Fibroblast of lung (primary cell): Measurements from ENCODE around the gene SIVA1. TPM values are rescaled to one million over a fixed set of nuclear protein-coding genes. Genes with fewer than 3 reads are reported as not detected.

Experiments used
- DNase-seq, 2 donors: peaks; one replicate each; pipeline versions ENCODE4 v3.0.0 to v3.0.0-alpha.2; 2010; ENCODE audit warnings: low read depth in 2 of 2
- H2AFZ ChIP-seq: 2 replicates; pipeline ENCODE4 v1.5.1; 2012; ENCODE audit warnings: low read length, control low read depth, inconsistent platforms
- H3K27ac ChIP-seq: 2 replicates; pipeline ENCODE4 v1.5.1; 2011; ENCODE audit warnings: low read length, control low read depth; ENCODE audit not compliant: insufficient read depth
- H3K27me3 ChIP-seq: 2 replicates; pipeline ENCODE4 v1.5.1; 2011; ENCODE audit warnings: mild to moderate bottlenecking, low read length; ENCODE audit not compliant: control insufficient read depth, insufficient read depth
- H3K36me3 ChIP-seq: 2 replicates; pipeline ENCODE4 v1.5.1; 2011; ENCODE audit warnings: low read length; ENCODE audit not compliant: control insufficient read depth, insufficient read depth
- H3K4me1 ChIP-seq: 2 replicates; pipeline ENCODE4 v1.5.1; 2011; ENCODE audit warnings: low read length; ENCODE audit not compliant: control insufficient read depth, insufficient read depth; ENCODE audit errors: extremely low read depth
- H3K4me2 ChIP-seq: 2 replicates; pipeline ENCODE4 v1.5.1; 2011; ENCODE audit warnings: low read length, control low read depth; ENCODE audit not compliant: insufficient read depth; ENCODE audit errors: extremely low read depth
- H3K4me3 ChIP-seq, 4 experiments: fragments of 200-600 bp in 1 of 4; sonication (generic) in 1 of 4; replicated peaks in 1 of 4; 2 replicates each; pipeline ENCODE4 v1.5.1; 2011 to 2016; ENCODE audit warnings: low read length in 4 of 4, low read depth in 3 of 4, mild to moderate bottlenecking in 3 of 4, control low read depth in 2 of 4, inconsistent platforms in 1 of 4, mixed read lengths in 1 of 4; ENCODE audit not compliant: insufficient read depth in 1 of 4; ENCODE audit errors: control extremely low read depth in 1 of 4
- H3K79me2 ChIP-seq: 2 replicates; pipeline ENCODE4 v1.5.1; 2012; ENCODE audit warnings: mild to moderate bottlenecking, low read length, inconsistent platforms; ENCODE audit not compliant: control insufficient read depth, insufficient read depth
- H3K9ac ChIP-seq: 2 replicates; pipeline ENCODE4 v1.5.1; 2011; ENCODE audit warnings: mild to moderate bottlenecking, low read length, control low read depth; ENCODE audit not compliant: insufficient read depth
- H3K9me3 ChIP-seq: 2 replicates; pipeline ENCODE4 v1.5.1; 2012; ENCODE audit warnings: low read depth, low read length; ENCODE audit not compliant: control insufficient read depth, insufficient read depth
- H4K20me1 ChIP-seq: 2 replicates; pipeline ENCODE4 v1.5.1; 2011; ENCODE audit warnings: low read length; ENCODE audit not compliant: control insufficient read depth, insufficient read depth; ENCODE audit errors: extremely low read depth
- CTCF ChIP-seq, 2 donors: IDR thresholded peaks in 1 of 2; conservative IDR thresholded peaks in 1 of 2; 1 replicate in 1 of 2; 2 replicates in 1 of 2; pipeline ENCODE4 v1.5.1; 2011 to 2012; ENCODE audit warnings: low read length in 2 of 2, control low read depth in 1 of 2, inconsistent platforms in 1 of 2, low read depth in 1 of 2, mild to moderate bottlenecking in 1 of 2
- EZH2 ChIP-seq: IDR thresholded peaks from 2 replicates; pipeline ENCODE4 v1.5.1; 2012; ENCODE audit warnings: low read length, control low read depth, mild to moderate bottlenecking; ENCODE audit errors: missing control alignments
- polyA plus RNA-seq, 2 donors: library from polyadenylated mRNA; depleted of rRNA in 1 of 2; stranded (reverse) in 1 of 2; unstranded in 1 of 2; fragments of >200 nt; gene quantifications; 2 replicates each; pipeline ENCODE4 v1.2.1, GENCODE V29; 2011 to 2012; ENCODE audit warnings: missing spikeins in 1 of 2
- total RNA-seq: library from RNA; depleted of rRNA; stranded (reverse); fragments of >200 nt; gene quantifications from 2 replicates; pipeline ENCODE4 v1.2.1, GENCODE V29; 2014

SIVA1 gene
- total and polyA plus RNA-seq, 2 donors (not counting 1 experiment from before 2014, with no cell fraction given), result 26.1 to 65.1 TPM

GRCh38 chr14:104803912-104804410 lies 51.0 kb downstream of the SIVA1 start:
- Histone ChIP-seq H3K27ac (no peak overlapping the region), H2AFZ (no peak overlapping the region), H3K4me3 (no peak overlapping the region), H3K4me1 (peaks cover 14% of the 10 kb centered on the region), H3K4me2 (no peak overlapping the region), H3K27me3 (no peaks in the 10 kb centered on the region), H3K9ac (no peak overlapping the region), H3K79me2 (no peaks in the 10 kb centered on the region), H3K9me3 (no peaks in the 10 kb centered on the region), H3K36me3 (no peaks in the 10 kb centered on the region), H4K20me1 (no peaks in the 10 kb centered on the region)
- TF ChIP-seq CTCF (conservative IDR thresholded peaks at IDR 0.05 in 1 of 2, IDR thresholded peaks at IDR 0.05 in 1 of 2; ENCODE audit: low read depth in 1 of 2, low read length in 2 of 2) (no peak), EZH2 (no peak)
- no peak for DNase-seq

- Histone ChIP-seq H2AFZ (no peak overlapping the region), H3K79me2 (no peaks in the 10 kb centered on the region), H3K4me2 (no peak overlapping the region), H3K4me3 (no peak overlapping the region), H3K27ac (no peak overlapping the region), H3K9me3 (no peaks in the 10 kb centered on the region), H4K20me1 (no peaks in the 10 kb centered on the region), H3K9ac (no peak overlapping the region), H3K4me1 (peaks cover 14% of the 10 kb centered on the region), H3K27me3 (no peaks in the 10 kb centered on the region), H3K36me3 (no peaks in the 10 kb centered on the region)
- TF ChIP-seq CTCF (conservative IDR thresholded peaks at IDR 0.05 in 1 of 2, IDR thresholded peaks at IDR 0.05 in 1 of 2; ENCODE audit: low read depth in 1 of 2, low read length in 2 of 2) (no peak), EZH2 (no peak)
- DNase-seq, result no peak
Measured at GRCh38 chr14:104804481-104805325, 51.8 kb downstream of the SIVA1 start.

GRCh38 chr14:104805326-104805678 lies 52.4 kb downstream of the SIVA1 start:
- no peaks in the 10 kb centered on the region for H3K27me3 ChIP-seq
- no peak overlapping the region for H3K27ac ChIP-seq
- H3K9me3 ChIP-seq, result no peaks in the 10 kb centered on the region
- H3K4me1 ChIP-seq, result peaks cover 14% of the 10 kb centered on the region
- no peak for TF ChIP-seq CTCF (conservative IDR thresholded peaks at IDR 0.05 in 1 of 2, IDR thresholded peaks at IDR 0.05 in 1 of 2; ENCODE audit: low read depth in 1 of 2, low read length in 2 of 2)
- no peak for TF ChIP-seq EZH2
- no peak overlapping the region for H3K4me3 ChIP-seq
- H3K36me3 ChIP-seq, result no peaks in the 10 kb centered on the region
- no peak overlapping the region for H2AFZ ChIP-seq
- no peaks in the 10 kb centered on the region for H3K79me2 ChIP-seq
- no peaks in the 10 kb centered on the region for H4K20me1 ChIP-seq
- H3K9ac ChIP-seq, result no peak overlapping the region
- peak; percentile 84 to 86 for DNase-seq
- no peak overlapping the region for H3K4me2 ChIP-seq
